HG02759 (cell line): Measurements from ENCODE around the gene CCNC.

Experiments used
- ATAC-seq: cut with Tn5 transposase; IDR thresholded peaks from one replicate; pipeline ENCODE4 v1.9.1; 2021; ENCODE audit warnings: mild to moderate bottlenecking, moderate library complexity; ENCODE audit not compliant: unreplicated experiment

Gene CCNC

DNA sequence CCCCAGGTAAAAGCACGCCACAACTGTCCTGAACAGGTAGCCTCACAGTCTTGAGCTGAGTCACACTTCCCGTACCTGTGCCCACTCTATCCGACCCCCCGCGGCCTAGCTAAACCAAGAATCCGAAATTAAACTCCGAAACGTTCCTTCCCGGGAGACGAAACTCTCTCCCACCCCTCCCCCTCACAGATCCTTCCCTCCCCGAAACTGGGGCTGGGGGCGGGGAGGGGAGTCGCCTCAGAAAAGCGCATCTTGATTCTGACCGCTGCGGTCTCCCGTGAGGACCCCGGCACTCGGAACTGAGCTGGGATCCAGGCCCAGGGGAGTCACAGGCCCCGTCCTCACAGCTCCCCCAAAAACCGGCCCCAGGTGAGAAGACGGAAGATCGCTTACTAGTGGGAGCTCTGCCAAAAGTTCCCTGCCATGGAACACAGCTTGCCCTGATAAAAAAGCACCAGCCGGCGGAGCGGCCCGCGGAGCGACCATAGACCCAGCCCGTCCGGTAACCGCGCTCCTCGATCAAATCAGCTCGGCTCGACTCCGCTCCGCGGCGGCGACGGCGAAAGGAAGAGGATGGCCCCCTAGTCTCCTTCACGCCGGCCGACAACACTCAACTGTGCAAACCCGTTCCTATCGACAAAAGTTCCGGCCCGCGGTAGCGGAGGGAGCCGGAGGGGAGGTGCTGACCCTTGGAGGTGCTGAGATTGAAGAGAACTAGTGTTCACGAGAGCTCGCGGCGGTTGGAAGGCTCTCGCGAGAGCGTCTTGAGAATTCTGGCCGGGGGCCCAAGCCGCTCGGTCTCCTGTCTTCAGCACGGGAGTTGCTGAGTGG lies at the start of gene CCNC:
TSS of gene CCNC (minus strand) at position 558 of the 831 bp plus-strand sequence. CDS start at position 425, 133 bp downstream.
- ATAC-seq = peak; percentile 99

DNA sequence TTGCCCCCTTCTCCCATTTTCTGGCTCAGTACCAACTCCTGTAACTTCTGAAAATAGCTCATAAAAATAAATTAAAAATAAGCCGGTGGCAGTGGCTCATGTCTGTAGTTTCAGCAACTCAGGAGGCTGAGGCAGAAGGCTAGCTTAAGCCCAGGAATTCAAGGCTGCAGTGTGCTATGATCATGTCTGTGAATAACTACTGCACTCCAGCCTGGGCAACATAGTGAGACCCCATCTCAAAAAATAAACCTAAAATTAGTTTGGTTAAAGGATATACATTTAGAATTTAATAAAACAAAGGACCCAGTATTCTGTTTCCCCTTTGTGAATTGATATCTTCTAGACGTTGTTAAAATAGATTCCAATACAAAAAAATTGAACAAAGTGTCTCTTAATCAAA lies 48.7 kb upstream of the CCNC start:
- ATAC-seq = no peak

- peak; percentile 27 for ATAC-seq
Observed at GRCh38 chr6:99614430-99615186, 46.1 kb upstream of the CCNC start.

- peak; percentile 68 for ATAC-seq
Observed at GRCh38 chr6:99613705-99614429, 45.4 kb upstream of the CCNC start.

GRCh38 chr6:99613409-99613704 lies 44.9 kb upstream of the CCNC start:
- peak; percentile 62 for ATAC-seq

GRCh38 chr6:99612551-99613408 lies 44.3 kb upstream of the CCNC start:
- peak; percentile 5 for ATAC-seq

- ATAC-seq = peak; percentile 46
Observed at GRCh38 chr6:99611148-99611547, 42.7 kb upstream of the CCNC start.

DNA sequence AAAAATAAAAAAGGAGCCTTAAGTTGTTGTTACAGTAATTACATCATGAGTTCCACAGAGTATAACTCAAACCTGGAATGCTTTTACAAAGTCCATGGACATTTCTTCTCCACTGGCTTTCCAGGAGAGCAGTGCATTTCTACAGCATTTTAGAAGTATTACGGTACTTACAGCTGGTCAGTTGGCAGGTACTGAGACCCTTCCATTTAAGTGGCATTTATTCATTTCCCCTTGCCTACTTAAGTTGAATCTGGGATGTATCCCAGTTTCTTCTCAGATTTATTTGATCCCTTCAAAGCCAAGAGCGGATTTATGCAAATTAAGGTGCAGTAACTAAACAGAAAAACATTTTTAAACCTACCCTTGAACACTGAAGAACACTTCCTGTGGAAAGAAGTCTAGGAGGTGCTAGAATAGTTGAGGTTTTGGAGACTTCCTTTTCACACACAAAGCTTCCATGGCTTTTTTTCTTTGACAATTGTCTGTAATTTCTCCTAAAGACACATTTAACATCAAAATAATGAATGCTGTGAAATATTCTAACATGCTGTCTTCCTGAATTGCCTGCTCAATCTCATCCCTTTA lies 41.5 kb upstream of the CCNC start:
- no peak for ATAC-seq

DNA sequence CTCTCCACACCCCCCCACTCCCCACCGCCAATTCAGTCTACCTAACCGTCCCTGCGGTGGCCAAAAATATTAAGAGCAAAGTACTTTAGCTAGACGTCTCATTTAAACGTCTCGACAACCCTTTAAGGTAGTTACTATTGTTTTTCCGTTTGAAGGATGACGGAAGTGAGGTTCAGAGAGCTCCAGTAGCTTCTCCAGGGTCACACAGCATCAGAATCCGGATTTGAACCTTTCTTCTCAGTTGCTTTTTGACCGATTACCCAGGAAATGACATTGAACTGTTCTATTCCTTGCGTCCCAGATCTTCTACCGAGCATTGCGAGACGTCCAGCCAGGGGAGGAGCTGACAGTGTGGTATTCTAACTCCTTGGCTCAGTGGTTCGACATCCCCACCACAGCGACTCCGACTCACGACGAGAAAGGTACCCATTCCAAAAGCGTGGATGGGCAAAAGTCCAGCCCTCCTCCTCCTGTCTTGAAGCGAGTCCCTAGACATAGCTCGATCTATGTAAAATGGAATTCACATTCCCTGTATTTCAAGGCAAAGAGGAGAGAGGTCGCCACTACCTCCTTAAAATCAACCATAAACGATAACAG lies 40.5 kb upstream of the CCNC start:
- no peak for ATAC-seq

- ATAC-seq = no peak
Observed at GRCh38 chr6:99608059-99608885, 39.8 kb upstream of the CCNC start.

- ATAC-seq = no peak
Observed at GRCh38 chr6:99607416-99608036, 39.1 kb upstream of the CCNC start.

DNA sequence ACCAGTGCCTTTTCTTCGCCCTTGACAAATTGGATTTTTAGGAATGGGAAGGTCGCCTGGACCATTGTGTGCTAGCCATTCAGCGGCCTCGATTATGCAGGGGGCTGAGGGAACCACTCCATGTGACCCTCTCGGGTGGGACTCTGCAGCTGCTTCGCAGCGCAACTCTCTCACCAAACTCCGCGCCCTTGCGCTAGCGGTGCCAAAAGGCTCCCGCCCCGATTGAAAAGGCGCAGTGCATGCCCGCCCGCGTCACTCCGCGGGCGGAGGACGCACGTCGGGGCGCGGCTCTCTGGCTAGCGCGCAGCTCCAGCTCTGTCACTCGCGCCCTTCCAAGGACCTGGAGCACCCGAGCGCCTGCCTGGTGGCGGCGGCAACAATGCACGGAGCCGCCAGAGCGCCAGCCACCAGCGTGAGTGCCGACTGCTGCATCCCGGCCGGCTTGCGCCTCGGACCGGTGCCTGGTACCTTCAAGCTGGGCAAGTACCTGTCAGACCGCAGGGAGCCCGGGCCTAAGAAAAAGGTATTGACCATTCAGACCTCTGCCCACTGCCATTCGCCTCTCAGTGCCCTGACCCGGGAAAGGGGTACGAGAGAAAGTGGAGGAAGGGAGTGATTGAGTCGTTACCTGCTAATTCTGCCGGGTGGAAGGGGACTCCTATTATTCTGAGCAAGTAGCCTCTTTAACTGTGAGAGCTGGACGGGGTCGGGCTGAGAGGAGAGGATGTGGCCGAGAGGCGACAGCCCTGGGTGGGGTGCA lies 38.4 kb upstream of the CCNC start, which contains the start of gene PRDM13:
TSS of gene PRDM13 (plus strand) at position 178 of the 760 bp plus-strand sequence. CDS start at position 380, 202 bp downstream.
- ATAC-seq = no peak

- no peak for ATAC-seq
Observed at GRCh38 chr6:99605911-99606655, 37.6 kb upstream of the CCNC start.

DNA sequence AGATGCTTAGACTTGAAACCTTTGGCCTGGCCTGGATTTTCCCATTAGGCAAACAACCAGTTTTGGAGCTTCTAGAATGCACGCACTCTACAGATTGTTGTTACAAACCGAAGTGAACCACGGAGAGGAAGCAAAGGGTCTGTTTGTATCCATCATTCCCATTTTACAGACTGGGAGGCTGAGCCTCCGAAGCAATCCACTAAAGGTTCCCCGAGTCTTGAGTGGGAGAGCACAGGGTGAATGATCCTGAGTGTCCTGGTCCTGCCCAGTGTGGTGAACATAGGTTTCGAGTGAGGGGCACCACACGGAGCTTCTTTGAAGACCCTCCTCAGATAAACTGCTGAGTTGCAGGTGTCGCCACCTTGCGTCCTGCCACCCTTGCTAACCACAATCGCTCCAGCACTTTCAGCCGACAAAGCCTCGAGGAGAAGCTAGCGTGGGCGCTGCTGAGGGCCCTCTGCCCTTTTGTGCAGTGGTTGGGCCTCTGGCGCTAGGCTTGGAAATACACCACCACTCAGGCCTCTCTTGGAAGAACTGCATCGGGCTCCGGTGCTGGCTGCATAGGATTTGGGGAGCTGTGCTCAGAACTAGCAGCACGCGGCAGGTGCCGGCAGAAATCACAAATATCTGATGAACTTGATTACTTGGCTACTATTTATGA lies 36.7 kb upstream of the CCNC start:
- ATAC-seq = no peak

GRCh38 chr6:99604166-99605073 lies 36.0 kb upstream of the CCNC start:
- no peak for ATAC-seq
